ENCODE results near the gene XKR3. TPM values are rescaled to one million over a fixed set of nuclear protein-coding genes. Genes with fewer than 3 reads are reported as not detected.

The XKR3 gene
- polyA plus RNA-seq, 3 donors = 0.07 TPM; not detected in 2

GRCh38 chr22:16808744-16809143, 16.5 kb downstream of the XKR3 start:
- no peaks in the 10 kb centered on the region for H3K36me3 ChIP-seq (replicated peaks in 1 of 2; ENCODE audit: control insufficient read depth in 1 of 2, insufficient read depth in 2 of 2, low read length in 2 of 2)
- H3K4me2 ChIP-seq (replicated peaks; ENCODE audit: extremely low read depth, low read length, poor library complexity, severe bottlenecking) = no peak overlapping the region
- H3K36me3 Mint-ChIP-seq = no peaks in the 10 kb centered on the region
- no peaks in the 10 kb centered on the region for H3K79me2 ChIP-seq (ENCODE audit: insufficient read depth, low read length)
- no peaks in the 10 kb centered on the region for H3K4me1 ChIP-seq (ENCODE audit: control insufficient read depth in 1 of 2, insufficient read depth in 2 of 2, low read length in 2 of 2)
- no peak overlapping the region for H3K4me3 ChIP-seq (replicated peaks in 1 of 3; ENCODE audit: low read depth in 2 of 3, low read length in 3 of 3)
- H3K27ac Mint-ChIP-seq = no peak overlapping the region
- H3K4me3 Mint-ChIP-seq = no peak overlapping the region
- no CpG with 5 or more reads among the region's 2 CpGs for WGBS (ENCODE audit: insufficient coverage)
- no peak overlapping the region for H3K27ac ChIP-seq (ENCODE audit: low read depth in 1 of 2, low read length in 2 of 2)
- DNase-seq = no peak
- no peaks in the 10 kb centered on the region for H4K20me1 ChIP-seq (ENCODE audit: insufficient read depth, low read length)
- H2AFZ ChIP-seq (ENCODE audit: insufficient read depth, low read depth, low read length, poor library complexity, severe bottlenecking) = no peak overlapping the region
- no peak overlapping the region for H3K9ac ChIP-seq (ENCODE audit: insufficient read depth, low read length, poor library complexity, severe bottlenecking)
- H3K9me3 Mint-ChIP-seq = peaks cover 0 to 2% (median 0%) of the 10 kb centered on the region in 7 donors
- no peaks in the 10 kb centered on the region for H3K9me3 ChIP-seq (replicated peaks in 1 of 2; ENCODE audit: control insufficient read depth in 1 of 2, insufficient read depth in 1 of 2, low read length in 2 of 2)
- H3K4me1 Mint-ChIP-seq = peaks cover 4% of the 10 kb centered on the region
- TF ChIP-seq CTCF (IDR thresholded peaks at IDR 0.05) = no peak
- H3K27me3 ChIP-seq (ENCODE audit: control insufficient read depth in 2 of 2, insufficient read depth in 2 of 2, low read length in 2 of 2) = no peaks in the 10 kb centered on the region
- peaks cover 2 to 7% (median 2%) of the 10 kb centered on the region in 3 donors for H3K27me3 Mint-ChIP-seq (ENCODE audit: low read depth in 3 of 3)
- intact Hi-C loops (cut with micrococcal nuclease) = no loop called here

GRCh38 chr22:16807109-16807508, 18.1 kb downstream of the XKR3 start:
- Histone ChIP-seq H4K20me1 (ENCODE audit: insufficient read depth, low read length) (no peaks in the 10 kb centered on the region), H3K36me3 (replicated peaks in 1 of 2; ENCODE audit: control insufficient read depth in 1 of 2, insufficient read depth in 2 of 2, low read length in 2 of 2) (no peaks in the 10 kb centered on the region), H3K4me2 (replicated peaks; ENCODE audit: extremely low read depth, low read length, poor library complexity, severe bottlenecking) (no peak overlapping the region), H3K4me1 (ENCODE audit: control insufficient read depth in 1 of 2, insufficient read depth in 2 of 2, low read length in 2 of 2) (no peaks in the 10 kb centered on the region), H2AFZ (ENCODE audit: insufficient read depth, low read depth, low read length, poor library complexity, severe bottlenecking) (no peak overlapping the region), H3K27ac (ENCODE audit: low read depth in 1 of 2, low read length in 2 of 2) (no peak overlapping the region), H3K4me3 (replicated peaks in 1 of 3; ENCODE audit: low read depth in 2 of 3, low read length in 3 of 3) (no peak overlapping the region), H3K9ac (ENCODE audit: insufficient read depth, low read length, poor library complexity, severe bottlenecking) (no peak overlapping the region), H3K27me3 (ENCODE audit: control insufficient read depth in 2 of 2, insufficient read depth in 2 of 2, low read length in 2 of 2) (no peaks in the 10 kb centered on the region), H3K9me3 (replicated peaks in 1 of 2; ENCODE audit: control insufficient read depth in 1 of 2, insufficient read depth in 1 of 2, low read length in 2 of 2) (no peaks in the 10 kb centered on the region), H3K79me2 (ENCODE audit: insufficient read depth, low read length) (no peaks in the 10 kb centered on the region)
- H3K27me3 Mint-ChIP-seq (ENCODE audit: low read depth in 3 of 3) = peaks cover 1 to 5% (median 2%) of the 10 kb centered on the region in 3 donors
- no peaks in the 10 kb centered on the region for H3K36me3 Mint-ChIP-seq
- peaks cover 4% of the 10 kb centered on the region for H3K4me1 Mint-ChIP-seq
- DNase-seq = no peak
- WGBS (ENCODE audit: insufficient coverage) = no CpG with 5 or more reads among the region's 2 CpGs
- intact Hi-C loops (cut with micrococcal nuclease) = no loop called here
- peaks cover 0 to 1% (median 0%) of the 10 kb centered on the region in 7 donors for H3K9me3 Mint-ChIP-seq
- no peak overlapping the region for H3K27ac Mint-ChIP-seq
- H3K4me3 Mint-ChIP-seq = no peak overlapping the region
- TF ChIP-seq CTCF (IDR thresholded peaks at IDR 0.05) = no peak
